GM23338 (cell line): ENCODE measurements around the gene ZNF74. TPM values are rescaled to one million over a fixed set of nuclear protein-coding genes. Genes with fewer than 3 reads are reported as not detected.

Source experiments
- ATAC-seq: fragments of 200-7000 bp; cut with Tn5 transposase; 3 replicates; pipeline ENCODE4 v1.9.1; 2020
- DNase-seq: peaks from one replicate; pipeline ENCODE4 v3.0.0-alpha.2; 2015; ENCODE audit warnings: low spot score
- H2AFZ ChIP-seq: fragments of 200-600 bp; sonication (generic); 2 replicates; pipeline ENCODE4 v1.8.0; 2016; ENCODE audit warnings: antibody characterized with exemption, mild to moderate bottlenecking, moderate library complexity
- H3F3A ChIP-seq: fragments of 200-600 bp; sonication (generic); replicated peaks from 2 replicates; pipeline ENCODE4 v1.8.0; 2017; ENCODE audit warnings: antibody characterized with exemption, mixed run types, low read depth
- H3K27ac ChIP-seq: fragments of 200-600 bp; sonication (generic); 2 replicates; pipeline ENCODE4 v1.6.1; 2016; ENCODE audit warnings: low read depth
- H3K27me3 ChIP-seq: fragments of 200-600 bp; sonication (generic); 2 replicates; pipeline ENCODE4 v1.8.0; 2016; ENCODE audit warnings: mild to moderate bottlenecking, mixed run types, moderate library complexity; ENCODE audit not compliant: insufficient read depth
- H3K36me3 ChIP-seq: fragments of 200-600 bp; sonication (generic); 2 replicates; pipeline ENCODE4 v1.8.0; 2016; ENCODE audit warnings: mild to moderate bottlenecking; ENCODE audit not compliant: insufficient read depth
- H3K4me1 ChIP-seq: fragments of 200-600 bp; sonication (generic); 2 replicates; pipeline ENCODE4 v1.8.0; 2016; ENCODE audit warnings: mild to moderate bottlenecking, moderate library complexity; ENCODE audit not compliant: insufficient read depth
- H3K4me2 ChIP-seq: fragments of 200-600 bp; sonication (generic); 2 replicates; pipeline ENCODE4 v1.7.1; 2017; ENCODE audit warnings: mixed run types
- H3K4me3 ChIP-seq: fragments of 200-600 bp; sonication (generic); 2 replicates; pipeline ENCODE4 v1.6.1; 2016; ENCODE audit warnings: mixed run types
- H3K79me2 ChIP-seq: fragments of 200-600 bp; sonication (generic); replicated peaks from 2 replicates; pipeline ENCODE4 v1.8.0; 2017; ENCODE audit warnings: mild to moderate bottlenecking; ENCODE audit not compliant: insufficient read depth
- H3K9me2 ChIP-seq: fragments of 200-600 bp; sonication (generic); 2 replicates; pipeline ENCODE4 v1.8.0; 2017; ENCODE audit not compliant: insufficient read depth
- H4K20me1 ChIP-seq: fragments of 200-600 bp; sonication (generic); replicated peaks from 2 replicates; pipeline ENCODE4 v1.8.0; 2017; ENCODE audit warnings: mild to moderate bottlenecking; ENCODE audit not compliant: insufficient read depth
- H3K27ac Mint-ChIP-seq: 2 replicates; pipeline ENCODE4 v1.8.0; 2020; ENCODE audit warnings: inconsistent platforms, mild to moderate bottlenecking, moderate library complexity, mixed read lengths
- H3K27me3 Mint-ChIP-seq: 3 replicates; pipeline ENCODE4 v1.8.0; 2022; ENCODE audit warnings: low read depth, mild to moderate bottlenecking, moderate library complexity, mixed read lengths, inconsistent platforms; ENCODE audit not compliant: insufficient read depth, poor library complexity
- H3K36me3 Mint-ChIP-seq: 3 replicates; pipeline ENCODE4 v1.8.0; 2021; ENCODE audit warnings: low read depth, mild to moderate bottlenecking, inconsistent platforms, moderate library complexity, mixed read lengths
- H3K4me1 Mint-ChIP-seq: 3 replicates; pipeline ENCODE4 v1.8.0; 2020; ENCODE audit warnings: mild to moderate bottlenecking, inconsistent platforms, mixed read lengths
- H3K4me3 Mint-ChIP-seq: 3 replicates; pipeline ENCODE4 v1.8.0; 2021; ENCODE audit warnings: moderate library complexity, mild to moderate bottlenecking, inconsistent platforms, mixed read lengths
- H3K9me3 Mint-ChIP-seq: 3 replicates; pipeline ENCODE4 v1.8.0; 2020; ENCODE audit warnings: moderate library complexity, mild to moderate bottlenecking, inconsistent platforms, mixed read lengths
- CREB1 ChIP-seq: fragments of 250-450 bp; sonication (Bioruptor Pico); IDR thresholded peaks from 2 replicates; pipeline ENCODE4 v1.5.0; 2020; ENCODE audit warnings: low read depth, mild to moderate bottlenecking, moderate library complexity
- CTCF ChIP-seq, 2 experiments: fragments of 200-600 bp in 1 of 2; sonication (generic) in 1 of 2; conservative IDR thresholded peaks; 2 replicates each; pipeline versions ENCODE4 v1.5.1 to v1.6.1; 2016 to 2017; ENCODE audit warnings: antibody characterized with exemption in 2 of 2, low read depth in 2 of 2, mild to moderate bottlenecking in 2 of 2, moderate library complexity in 1 of 2
- ETS1 ChIP-seq: IDR thresholded peaks from 2 replicates; pipeline ENCODE4 v1.6.1; 2016; ENCODE audit warnings: antibody characterized with exemption
- EZH2phosphoT487 ChIP-seq: fragments of 200-600 bp; sonication (generic); IDR thresholded peaks from one replicate; pipeline ENCODE4 v1.8.1; 2018; ENCODE audit warnings: antibody characterized with exemption; ENCODE audit not compliant: unreplicated experiment
- JUNB ChIP-seq: IDR thresholded peaks from one replicate; pipeline ENCODE4 v1.6.1; 2016; ENCODE audit warnings: antibody characterized with exemption; ENCODE audit not compliant: unreplicated experiment
- NANOG ChIP-seq: IDR thresholded peaks from 2 replicates; pipeline ENCODE4 v1.6.1; 2016; ENCODE audit warnings: antibody characterized with exemption, borderline replicate concordance
- POLR2AphosphoS5 ChIP-seq: IDR thresholded peaks from 2 replicates; pipeline ENCODE4 v1.6.1; 2016; ENCODE audit warnings: antibody characterized with exemption, low read depth
- REST ChIP-seq: IDR thresholded peaks from one replicate; pipeline ENCODE4 v1.6.1; 2018; ENCODE audit warnings: antibody characterized with exemption; ENCODE audit not compliant: unreplicated experiment
- ZNF114 ChIP-seq: fragments of 250-450 bp; sonication (Bioruptor Pico); IDR thresholded peaks from 2 replicates; pipeline ENCODE4 v1.5.0; 2020; ENCODE audit warnings: mild to moderate bottlenecking, moderate library complexity
- ZNF331 ChIP-seq: fragments of 250-450 bp; sonication (Bioruptor Pico); IDR thresholded peaks from 2 replicates; pipeline ENCODE4 v1.5.0; 2020; ENCODE audit warnings: low read depth, mild to moderate bottlenecking, moderate library complexity
- polyA plus RNA-seq: library from polyadenylated mRNA; unstranded; fragments of >200 nt; fragmentation: Nextera tagmentation; extraction: Ambion mirVana; gene quantifications from 2 replicates; pipeline ENCODE4 v1.2.1, GENCODE V29; 2016
- total RNA-seq: library from RNA; depleted of rRNA; stranded (reverse); fragments of >200 nt; shearing (Covaris generic); gene quantifications from 2 replicates; pipeline ENCODE4 v1.2.3, GENCODE V29; 2014

The ZNF74 gene
- total and polyA plus RNA-seq, 2 experiments from 2014 or later = 16.1 to 94.0 TPM

- TF ChIP-seq REST = no peak
- TF ChIP-seq ZNF331 (CRISPR knock-in tag) = no peak
- no peak for TF ChIP-seq NANOG
- no peak for TF ChIP-seq ZNF114 (CRISPR knock-in tag)
- TF ChIP-seq CTCF (conservative IDR thresholded peaks at IDR 0.05; ENCODE audit: low read depth in 2 of 2) = no peak
- TF ChIP-seq POLR2AphosphoS5 = no peak
Observed at GRCh38 chr22:20397498-20397897, 3.5 kb downstream of the ZNF74 start (continued).

- Mint-ChIP-seq H3K27ac (no peak overlapping the region), H3K4me3 (no peak overlapping the region), H3K36me3 (peaks cover 25% of the 10 kb centered on the region), H3K27me3 (peaks cover 8% of the 10 kb centered on the region), H3K9me3 (peaks cover 2% of the 10 kb centered on the region; the same call in 2 of the 3 replicates), H3K4me1 (peaks cover 30% of the 10 kb centered on the region)
- no peak for TF ChIP-seq JUNB
- TF ChIP-seq CTCF (conservative IDR thresholded peaks at IDR 0.05; ENCODE audit: low read depth in 2 of 2) = no peak
- TF ChIP-seq POLR2AphosphoS5 = no peak
- no peak for TF ChIP-seq CREB1 (CRISPR knock-in tag)
- no peak for TF ChIP-seq EZH2phosphoT487
- TF ChIP-seq ZNF114 (CRISPR knock-in tag) = no peak
- TF ChIP-seq REST = no peak
- no peak for TF ChIP-seq ZNF331 (CRISPR knock-in tag)
- no peak for TF ChIP-seq NANOG
- no peak for TF ChIP-seq ETS1
- Histone ChIP-seq H3K4me3 (no peak overlapping the region), H4K20me1 (peaks cover 35% of the 10 kb centered on the region), H3K79me2 (peaks cover 64% of the 10 kb centered on the region), H3K27ac (no peak overlapping the region), H3F3A (no peaks in the 10 kb centered on the region; the same call in 1 of the 2 replicates), H2AFZ (no peak overlapping the region), H3K9me2 (no peaks in the 10 kb centered on the region), H3K4me2 (no peak overlapping the region), H3K4me1 (peaks cover 17% of the 10 kb centered on the region), H3K27me3 (no peaks in the 10 kb centered on the region), H3K36me3 (no peaks in the 10 kb centered on the region)
- ATAC-seq (no peak), DNase-seq (no peak)
Observed at GRCh38 chr22:20398420-20398819, 4.5 kb downstream of the ZNF74 start.
